Uterus (tissue), 2 donors: ENCODE results near the gene PI16.

ENCODE experiments used
- CTCF ChIP-seq, 4 experiments: fragments of 200-600 bp in 2 of 4; fragments of 450-650 bp in 2 of 4; sonication (generic) in 2 of 4; IDR thresholded peaks; one replicate each; pipeline ENCODE4 v1.5.1; 2016 to 2019; ENCODE audit warnings: antibody characterized with exemption in 4 of 4, mild to moderate bottlenecking in 2 of 4, moderate library complexity in 1 of 4
- POLR2A ChIP-seq, 2 donors: fragments of 450-650 bp; IDR thresholded peaks; one replicate each; pipeline ENCODE4 v1.6.1; 2016; ENCODE audit warnings: antibody characterized with exemption in 2 of 2, mild to moderate bottlenecking in 1 of 2, moderate library complexity in 1 of 2

- TF ChIP-seq CTCF (IDR thresholded peaks at IDR 0.05), result no peak
- TF ChIP-seq POLR2A (IDR thresholded peaks at IDR 0.05), result no peak
Observed at GRCh38 chr6:36985417-36985807, 30.9 kb downstream of the PI16 start.
